Epithelial cell of proximal tubule (primary cell): Measurements from ENCODE around the gene PKP2. TPM values are rescaled to one million over a fixed set of nuclear protein-coding genes. Genes with fewer than 3 reads are reported as not detected.
"Not testable (repeated sequence)": the region's sequence is repeated elsewhere in the genome, so short reads cannot be mapped to it uniquely, and the experiment has no call there.

Experiments used
- DNase-seq: peaks from one replicate; pipeline ENCODE4 v3.0.0-alpha.2; 2011; ENCODE audit warnings: low read depth
- H3K4me3 ChIP-seq: 2 replicates; pipeline ENCODE4 v1.5.1; 2011; ENCODE audit warnings: low read depth, mild to moderate bottlenecking, low read length
- total RNA-seq: library from RNA; depleted of rRNA; stranded (reverse); fragments of >200 nt; gene quantifications from 2 replicates; pipeline ENCODE4 v1.2.3, GENCODE V29; 2015
- TF ChIP-seq, protein P1 (sequence below): conservative IDR thresholded peaks from 2 replicates; pipeline ENCODE4 v1.5.1; 2012; ENCODE audit warnings: low read depth, mild to moderate bottlenecking, low read length

Gene PKP2
- total RNA-seq, 1 donor from 2014 or later = 6.5 TPM

DNA sequence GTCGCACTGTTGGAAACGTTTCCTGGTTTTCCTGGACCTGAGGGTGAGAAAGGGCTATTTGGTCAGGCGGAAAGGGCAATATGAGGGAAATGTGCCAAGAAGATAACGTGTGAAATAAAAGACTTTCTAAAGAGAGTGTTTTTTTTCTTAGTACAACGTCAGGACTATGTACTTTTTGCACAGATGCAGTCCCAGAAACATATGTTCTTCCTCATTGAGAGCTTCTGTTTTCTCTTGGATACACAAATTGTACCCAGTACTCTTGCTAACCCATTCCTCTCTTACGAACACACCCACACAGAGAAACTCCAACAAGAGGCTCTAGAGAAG lies 669 bp upstream of the PKP2 start:
- H3K4me3 ChIP-seq = peak overlapping the region; percentile 65
- DNase-seq = no peak
- TF ChIP-seq, protein P1, sequence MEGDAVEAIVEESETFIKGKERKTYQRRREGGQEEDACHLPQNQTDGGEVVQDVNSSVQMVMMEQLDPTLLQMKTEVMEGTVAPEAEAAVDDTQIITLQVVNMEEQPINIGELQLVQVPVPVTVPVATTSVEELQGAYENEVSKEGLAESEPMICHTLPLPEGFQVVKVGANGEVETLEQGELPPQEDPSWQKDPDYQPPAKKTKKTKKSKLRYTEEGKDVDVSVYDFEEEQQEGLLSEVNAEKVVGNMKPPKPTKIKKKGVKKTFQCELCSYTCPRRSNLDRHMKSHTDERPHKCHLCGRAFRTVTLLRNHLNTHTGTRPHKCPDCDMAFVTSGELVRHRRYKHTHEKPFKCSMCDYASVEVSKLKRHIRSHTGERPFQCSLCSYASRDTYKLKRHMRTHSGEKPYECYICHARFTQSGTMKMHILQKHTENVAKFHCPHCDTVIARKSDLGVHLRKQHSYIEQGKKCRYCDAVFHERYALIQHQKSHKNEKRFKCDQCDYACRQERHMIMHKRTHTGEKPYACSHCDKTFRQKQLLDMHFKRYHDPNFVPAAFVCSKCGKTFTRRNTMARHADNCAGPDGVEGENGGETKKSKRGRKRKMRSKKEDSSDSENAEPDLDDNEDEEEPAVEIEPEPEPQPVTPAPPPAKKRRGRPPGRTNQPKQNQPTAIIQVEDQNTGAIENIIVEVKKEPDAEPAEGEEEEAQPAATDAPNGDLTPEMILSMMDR = no peak

DNA sequence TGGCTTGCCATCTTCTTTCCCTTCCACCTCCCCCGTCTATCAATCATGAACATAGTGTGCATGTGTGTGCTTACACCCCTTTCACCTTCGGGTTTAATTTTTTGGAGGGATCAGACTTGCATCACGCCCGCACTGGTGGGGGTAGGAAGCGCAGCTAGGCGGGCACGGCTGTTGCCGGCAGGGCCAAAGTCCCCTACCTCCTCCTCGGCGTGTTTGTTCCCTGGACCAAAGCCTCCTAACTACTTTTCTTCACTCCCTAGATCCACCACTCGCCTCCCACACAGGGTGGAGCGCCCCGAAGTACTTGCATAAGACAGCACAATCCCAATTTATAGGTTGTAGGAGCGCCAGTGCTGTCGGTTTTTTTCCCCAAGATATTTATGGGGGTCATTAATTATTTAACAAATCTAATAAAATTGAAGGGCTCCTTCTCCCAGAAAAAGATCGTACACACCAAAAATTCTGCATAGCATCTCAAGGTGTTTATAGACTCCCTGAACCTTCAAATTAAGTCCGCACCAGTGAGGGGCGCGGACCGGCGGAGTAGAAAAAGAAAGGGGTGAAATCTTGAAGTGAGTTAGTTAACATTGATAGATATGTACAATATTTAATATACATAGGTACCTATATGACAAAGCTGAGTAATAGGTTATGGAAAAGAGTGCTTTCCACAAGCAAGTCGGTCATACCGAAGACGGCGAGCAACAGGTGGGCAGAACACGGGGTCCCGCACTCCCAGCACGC lies 717 bp downstream of the PKP2 start:
- TF ChIP-seq, protein P1 = peak; percentile 34
- peak overlapping the region; percentile 68 for H3K4me3 ChIP-seq
- DNase-seq = no peak

DNA sequence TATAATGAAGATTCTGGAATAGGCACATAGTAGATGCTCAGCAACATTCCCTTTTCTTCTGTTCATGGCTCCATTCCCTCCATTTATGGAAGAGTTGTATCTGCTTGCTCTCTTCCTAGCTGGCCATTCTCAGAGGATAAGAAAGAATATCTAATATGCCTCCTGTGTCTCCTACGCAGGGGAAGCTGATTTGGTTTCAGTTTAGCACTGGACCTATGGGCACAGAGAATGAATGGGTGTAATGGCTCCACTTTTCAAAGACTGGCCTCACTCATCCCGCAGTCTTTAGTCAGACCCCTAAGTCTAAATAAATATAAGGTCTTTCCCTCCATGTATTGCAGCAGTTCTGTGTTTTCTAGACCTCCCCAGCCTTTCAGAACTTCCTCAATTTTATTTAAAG lies 2.0 kb downstream of the PKP2 start:
- TF ChIP-seq, protein P1 = no peak
- no peak for DNase-seq
- H3K4me3 ChIP-seq = no peak overlapping the region

DNA sequence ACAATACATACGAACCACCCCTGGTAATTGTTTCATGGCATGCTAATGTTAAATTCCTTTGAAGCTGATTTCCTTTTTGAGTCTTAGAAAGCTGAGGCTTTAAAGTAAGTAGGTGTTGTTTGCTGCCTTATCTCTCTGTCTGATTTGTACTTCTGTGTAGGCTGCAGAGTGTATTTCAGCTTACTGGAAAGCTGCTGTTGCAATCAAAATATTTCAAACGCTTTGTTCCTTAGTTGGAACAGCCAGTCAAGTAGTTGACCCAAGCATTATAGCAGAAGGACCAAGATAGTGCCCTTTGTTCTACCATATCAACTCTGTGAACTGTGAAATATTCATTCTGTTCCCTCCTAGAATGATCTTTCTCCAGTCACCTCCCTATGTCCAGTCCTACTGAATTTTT lies 3.1 kb downstream of the PKP2 start:
- no peak overlapping the region for H3K4me3 ChIP-seq
- TF ChIP-seq, protein P1 = no peak
- no peak for DNase-seq

DNA sequence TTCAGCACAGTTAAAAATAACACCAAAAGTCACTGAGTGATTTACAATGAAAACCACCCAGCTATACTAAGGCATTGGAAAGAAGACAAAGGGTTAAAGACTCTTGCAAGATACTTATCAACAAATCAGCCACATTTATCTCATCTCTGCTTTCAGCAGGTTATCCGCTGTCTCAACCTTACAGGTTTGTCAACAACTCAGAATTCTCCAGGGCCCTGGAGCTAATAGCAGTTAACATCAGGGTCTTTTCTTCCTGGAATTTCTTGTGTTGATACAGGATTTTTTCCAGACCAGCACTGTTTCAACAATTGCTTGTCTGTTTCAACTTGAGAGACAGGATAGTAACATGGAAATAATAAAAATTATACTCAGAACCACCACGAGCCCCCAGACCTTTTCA lies 3.5 kb downstream of the PKP2 start:
- no peak for DNase-seq
- TF ChIP-seq, protein P1 = no peak
- H3K4me3 ChIP-seq = no peak overlapping the region

DNA sequence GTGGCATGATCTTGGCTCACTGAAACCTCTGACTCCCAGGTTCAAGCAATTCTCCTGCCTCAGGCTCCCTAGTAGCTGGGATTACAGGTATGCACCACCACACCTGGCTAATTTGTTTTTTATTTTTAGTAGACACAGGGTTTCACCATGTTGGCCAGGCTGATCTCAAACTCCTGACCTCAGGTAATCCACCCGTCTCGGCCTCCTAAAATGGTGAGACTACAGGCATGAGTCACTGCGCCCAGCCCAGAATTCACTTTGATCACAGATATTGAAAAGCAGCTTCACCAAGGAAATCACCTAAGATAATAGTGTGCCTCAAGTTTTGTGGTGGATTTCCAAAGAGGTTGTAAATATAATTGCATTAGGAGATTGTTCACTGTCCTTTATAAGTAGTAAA lies 4.2 kb downstream of the PKP2 start:
- DNase-seq, H3K4me3 ChIP-seq: not testable (repeated sequence)

DNA sequence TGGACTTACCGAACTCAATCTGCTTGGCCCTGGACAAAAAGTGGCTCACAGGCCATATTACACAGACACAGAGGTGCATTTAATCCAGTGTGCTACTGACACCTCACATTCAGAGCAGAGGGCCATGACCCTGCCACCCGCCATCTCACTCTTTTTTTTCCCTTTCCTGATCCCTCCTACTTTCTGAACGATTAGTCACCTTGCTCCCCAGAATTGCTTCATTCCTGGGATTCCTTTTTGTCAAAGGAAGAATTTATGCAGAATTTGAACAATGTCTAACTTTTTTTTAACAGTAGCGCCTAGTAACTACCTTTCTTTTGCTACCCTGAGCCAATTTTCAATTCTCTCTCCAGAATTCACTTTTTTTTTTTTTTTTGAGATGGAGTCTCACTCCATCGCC lies 4.6 kb downstream of the PKP2 start:
- TF ChIP-seq, protein P1 = no peak

More for the DNA sequence above, 4.6 kb downstream of the PKP2 start:
- no peak overlapping the region for H3K4me3 ChIP-seq
- DNase-seq = peak; percentile 61
